Stimulated activated CD8-positive, alpha-beta memory T cell treated with anti-CD3 and anti-CD28 coated beads, Interleukin-2, amount 100 ng/mL, for 1 hour (primary cell): Measurements from ENCODE around the gene B3GALT2.
"Not testable (repeated sequence)": the region's sequence is repeated elsewhere in the genome, so short reads cannot be mapped to it uniquely, and the experiment has no call there.

Experiments used
- DNase-seq, 2 donors: peaks; one replicate each; pipeline ENCODE4 v3.0.0-alpha.2; 2020; ENCODE audit warnings: low read depth in 2 of 2

Gene B3GALT2, protein sequence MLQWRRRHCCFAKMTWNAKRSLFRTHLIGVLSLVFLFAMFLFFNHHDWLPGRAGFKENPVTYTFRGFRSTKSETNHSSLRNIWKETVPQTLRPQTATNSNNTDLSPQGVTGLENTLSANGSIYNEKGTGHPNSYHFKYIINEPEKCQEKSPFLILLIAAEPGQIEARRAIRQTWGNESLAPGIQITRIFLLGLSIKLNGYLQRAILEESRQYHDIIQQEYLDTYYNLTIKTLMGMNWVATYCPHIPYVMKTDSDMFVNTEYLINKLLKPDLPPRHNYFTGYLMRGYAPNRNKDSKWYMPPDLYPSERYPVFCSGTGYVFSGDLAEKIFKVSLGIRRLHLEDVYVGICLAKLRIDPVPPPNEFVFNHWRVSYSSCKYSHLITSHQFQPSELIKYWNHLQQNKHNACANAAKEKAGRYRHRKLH

DNA sequence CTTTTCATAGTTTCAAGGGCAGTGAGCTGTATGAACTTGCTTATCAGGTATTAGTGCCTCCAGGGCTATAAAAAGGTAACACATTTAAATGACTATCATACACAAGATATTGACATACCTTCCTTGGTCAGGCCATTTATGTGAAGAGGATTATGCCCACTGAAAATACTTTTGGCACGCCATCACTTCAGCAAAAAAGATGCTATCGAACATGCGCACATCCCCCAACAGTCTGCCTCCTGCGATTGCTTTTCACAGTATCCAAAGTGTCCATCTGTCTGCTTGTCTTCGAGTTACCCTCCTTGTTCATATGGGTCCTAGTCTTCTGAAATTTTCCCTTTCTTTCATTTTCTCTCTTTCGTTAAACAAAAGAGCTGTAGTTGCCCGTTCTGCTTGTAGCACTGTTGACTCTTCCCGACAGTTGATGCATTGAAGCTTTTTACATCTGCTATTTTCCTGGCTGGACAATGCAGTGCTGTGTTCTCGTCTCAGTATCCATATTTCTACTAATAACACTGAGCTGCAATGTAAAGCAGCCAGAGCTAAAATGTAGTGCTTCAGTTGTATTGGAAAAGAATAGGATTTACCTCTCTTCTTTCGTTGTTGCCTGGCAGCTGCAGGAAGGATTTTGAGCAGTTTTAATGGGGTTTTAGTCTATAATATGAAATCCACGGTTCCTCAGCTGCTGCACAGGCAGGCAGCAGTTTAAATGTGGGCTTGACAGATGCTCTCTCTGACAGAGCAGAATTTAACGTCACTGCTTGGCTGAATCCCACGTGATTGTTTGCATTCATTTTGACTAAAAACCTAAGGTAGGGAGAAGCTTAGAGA is at the start of gene B3GALT2:
B3GALT2 (minus strand) TSS at position 713 of the 831 bp plus-strand sequence. CDS start 5,051 bp downstream, outside the sequence.
- no peak for DNase-seq

GRCh38 chr1:193234530-193234929 is 48.1 kb upstream of the B3GALT2 start:
- no peak for DNase-seq

DNA sequence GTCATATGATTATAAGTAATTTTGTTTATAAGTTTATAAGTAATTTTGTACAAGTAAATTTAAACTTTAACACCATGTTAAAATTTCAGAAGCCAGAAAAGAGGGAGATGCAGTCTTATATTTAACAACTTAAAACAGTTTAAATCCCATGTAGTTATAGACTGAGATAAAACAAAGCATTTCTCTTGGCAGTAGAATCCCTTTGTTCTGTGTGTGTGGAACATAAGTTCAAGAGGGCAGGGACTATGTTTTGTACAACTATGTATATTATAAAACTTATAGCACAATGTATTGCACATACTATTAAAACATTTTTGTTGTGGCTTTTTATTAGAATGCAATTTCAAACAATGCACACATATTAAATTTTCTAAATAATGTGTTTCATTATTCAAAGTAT is 44.7 kb upstream of the B3GALT2 start:
- not testable (repeated sequence) for DNase-seq

- DNase-seq: no peak
Observed at GRCh38 chr1:193229136-193229535, 42.7 kb upstream of the B3GALT2 start.

GRCh38 chr1:193222056-193222615 is 35.7 kb upstream of the B3GALT2 start:
- DNase-seq: no peak

- DNase-seq: no peak
Observed at GRCh38 chr1:193221651-193222050, 35.2 kb upstream of the B3GALT2 start.

DNA sequence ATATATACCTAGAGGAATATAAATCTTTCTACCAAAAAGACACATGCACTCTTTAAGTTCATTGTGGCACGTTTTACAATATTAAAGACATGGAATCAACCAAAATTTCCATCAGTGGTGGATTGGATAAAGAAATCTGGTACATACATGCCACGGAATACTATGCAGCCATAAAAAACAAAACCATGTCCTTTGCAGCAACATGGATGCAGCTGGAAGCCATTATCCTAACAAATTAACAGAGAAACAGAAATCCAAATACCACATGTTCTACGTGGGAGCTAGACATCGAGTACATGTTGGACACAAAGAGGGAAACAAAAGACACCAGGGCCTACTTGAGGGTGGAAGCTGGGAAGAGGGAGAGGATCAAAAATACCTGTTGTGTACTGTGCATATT is 33.0 kb upstream of the B3GALT2 start:
- DNase-seq: no peak

- no peak for DNase-seq
Observed at GRCh38 chr1:193216920-193217319, 30.5 kb upstream of the B3GALT2 start.

GRCh38 chr1:193213998-193214397 is 27.6 kb upstream of the B3GALT2 start:
- no peak for DNase-seq

- no peak for DNase-seq
Observed at GRCh38 chr1:193212637-193213036, 26.2 kb upstream of the B3GALT2 start.

GRCh38 chr1:193211539-193211938 is 25.1 kb upstream of the B3GALT2 start:
- no peak for DNase-seq

DNA sequence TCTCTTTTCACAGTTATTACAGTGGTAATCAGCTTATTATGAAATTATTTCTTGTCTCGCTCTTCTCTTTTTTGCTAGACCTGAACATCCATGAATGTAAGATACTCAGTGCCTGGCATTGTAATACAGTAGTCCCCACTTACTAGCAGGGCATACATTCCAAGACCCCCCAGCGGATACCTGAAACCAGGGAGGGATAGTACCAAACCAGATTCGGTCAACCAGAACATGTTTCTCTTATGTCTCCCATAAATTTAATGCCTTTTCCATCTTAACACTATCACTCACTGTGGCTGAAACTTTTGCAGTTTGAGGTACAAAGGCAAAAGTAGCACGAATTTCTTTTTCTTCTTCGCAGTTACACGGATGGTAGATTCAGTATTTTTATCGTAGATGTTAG is 24.6 kb upstream of the B3GALT2 start:
- no peak for DNase-seq

DNA sequence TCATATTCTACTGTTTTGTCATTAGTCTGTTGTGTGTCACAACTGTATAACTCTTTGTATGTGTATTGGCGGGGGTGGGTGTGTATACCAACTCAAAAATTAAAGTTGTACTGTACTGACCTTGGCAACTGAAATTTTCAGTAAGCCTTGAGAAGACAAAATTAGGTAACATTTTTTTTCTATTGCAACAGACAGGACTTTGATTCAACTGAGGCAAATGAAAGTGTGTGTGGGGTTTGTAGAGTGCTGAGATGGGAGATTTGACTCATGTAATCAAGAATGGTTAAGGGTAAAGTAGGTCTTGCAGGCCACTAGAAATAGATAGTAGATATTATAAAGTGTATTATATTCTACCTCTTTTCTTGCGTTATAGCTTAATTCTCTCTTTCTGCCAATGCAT is 14.6 kb upstream of the B3GALT2 start:
- no peak for DNase-seq

GRCh38 chr1:193199940-193200339 is 13.5 kb upstream of the B3GALT2 start:
- DNase-seq: no peak

- DNase-seq: no peak
Observed at GRCh38 chr1:193192586-193192985, 6.2 kb upstream of the B3GALT2 start.

- no peak for DNase-seq
Observed at GRCh38 chr1:193190096-193190744, 3.8 kb upstream of the B3GALT2 start.

GRCh38 chr1:193189442-193190095 is 3.2 kb upstream of the B3GALT2 start:
- DNase-seq: no peak

DNA sequence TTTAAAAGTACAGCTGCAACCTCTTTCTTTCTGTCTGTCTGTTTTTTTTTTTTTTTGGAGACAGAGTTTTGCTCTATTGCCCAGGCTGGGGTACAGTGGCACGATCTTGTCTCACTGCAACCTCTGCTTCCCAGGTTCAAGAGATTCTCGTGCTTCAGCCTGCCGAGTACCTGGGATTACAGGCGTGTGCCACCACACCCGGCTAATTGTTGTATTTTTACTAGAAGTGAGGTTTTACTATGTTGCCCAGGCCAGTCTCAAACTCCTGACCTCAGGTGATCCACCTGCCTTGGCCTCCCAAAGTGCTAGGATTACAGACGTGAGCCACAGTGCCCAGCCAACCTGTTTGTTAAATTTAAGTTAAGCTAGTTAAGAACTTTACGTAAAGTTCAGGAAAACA is 2.5 kb upstream of the B3GALT2 start:
- DNase-seq: not testable (repeated sequence)

GRCh38 chr1:193187114-193187513 is 701 bp upstream of the B3GALT2 start:
- DNase-seq: no peak

DNA sequence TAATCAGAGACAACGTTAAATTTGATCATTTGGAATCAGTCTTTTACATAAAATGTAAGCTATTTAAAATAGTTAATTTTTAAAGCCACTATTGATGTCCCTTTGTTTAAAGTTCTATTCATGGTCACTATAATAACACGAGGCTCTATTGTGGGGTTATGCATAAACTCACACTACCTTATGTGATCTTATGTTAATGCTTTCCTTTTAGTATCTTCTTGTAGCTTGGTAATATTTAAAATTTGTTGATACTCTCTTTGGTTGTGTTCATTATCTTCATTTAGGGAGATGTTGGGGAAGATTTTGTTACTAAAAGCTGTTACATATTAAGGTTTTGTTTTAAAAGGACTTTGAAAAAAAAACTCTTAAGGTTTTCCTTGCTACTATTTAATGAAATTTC is 1.2 kb downstream of the B3GALT2 start:
- DNase-seq: no peak

DNA sequence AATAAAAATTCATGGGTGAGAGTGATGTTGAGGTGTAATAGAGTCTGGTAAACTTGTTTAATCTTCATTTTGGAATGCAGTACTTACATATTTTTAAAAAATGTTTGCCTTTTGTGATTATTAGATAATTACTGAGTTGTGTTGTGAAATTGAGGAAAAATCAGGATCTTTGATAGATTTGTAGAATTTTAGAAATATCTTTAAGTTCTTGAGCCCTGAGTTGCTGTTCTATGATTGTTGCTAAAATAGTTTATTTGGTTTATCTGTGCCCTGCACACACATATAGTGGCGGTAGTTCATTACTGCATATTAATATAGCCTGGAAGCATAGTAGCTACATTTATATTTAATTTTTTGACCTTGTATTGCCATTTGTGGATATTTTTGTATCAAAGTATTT is 1.6 kb downstream of the B3GALT2 start:
- no peak for DNase-seq
